Hepatocyte (in vitro differentiated cells): ENCODE measurements around the gene MAP4K2.

Source experiments
- EZH2 ChIP-seq: fragments of 200-600 bp; sonication (generic); IDR thresholded peaks from 2 replicates; pipeline ENCODE4 v1.6.1; 2016; ENCODE audit warnings: antibody characterized with exemption, mild to moderate bottlenecking, borderline replicate concordance
- EZH2phosphoT487 ChIP-seq: fragments of 200-600 bp; sonication (generic); IDR thresholded peaks from one replicate; pipeline ENCODE4 v1.6.1; 2018; ENCODE audit warnings: antibody characterized with exemption, mild to moderate bottlenecking, low read depth, moderate library complexity; ENCODE audit not compliant: unreplicated experiment, severe bottlenecking
- TF ChIP-seq, protein P1 (sequence below): fragments of 200-600 bp; sonication (generic); IDR thresholded peaks from 2 replicates; pipeline ENCODE4 v1.5.1; 2016; ENCODE audit warnings: antibody characterized with exemption, mild to moderate bottlenecking; ENCODE audit not compliant: poor library complexity

DNA sequence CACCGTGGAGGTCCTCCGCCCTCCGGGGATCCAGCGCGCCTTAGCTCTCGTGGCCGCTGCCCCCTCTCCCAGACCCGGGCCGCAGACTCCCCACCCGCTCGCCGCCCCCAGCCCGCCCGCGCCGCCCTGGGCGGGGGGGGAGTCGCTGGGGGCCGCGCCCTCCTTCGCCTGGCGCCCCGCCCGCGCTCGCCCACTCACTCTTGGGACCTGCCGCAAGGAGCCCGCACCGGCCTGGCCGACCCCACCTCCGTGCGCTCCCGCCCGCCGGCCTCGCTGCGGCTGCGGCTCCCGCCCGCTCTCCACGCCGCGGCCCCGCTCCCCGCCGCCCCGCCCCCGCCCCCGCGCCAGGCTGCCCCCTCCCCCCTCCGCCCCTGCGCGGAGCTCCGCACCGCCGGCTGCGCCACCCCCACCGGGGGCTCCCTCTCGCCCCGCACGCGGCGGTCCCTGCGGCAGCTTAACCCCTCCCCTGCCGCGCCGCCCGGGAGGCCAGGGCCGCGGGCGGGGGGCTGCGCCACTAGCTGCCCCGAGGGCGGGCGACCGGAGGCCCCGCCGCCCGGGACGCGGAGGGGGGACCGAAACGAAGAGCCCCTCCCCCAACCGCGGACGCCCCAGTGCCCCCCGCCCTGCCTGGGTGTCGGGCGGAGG lies 58.3 kb downstream of the MAP4K2 start:
- TF ChIP-seq, protein P1, sequence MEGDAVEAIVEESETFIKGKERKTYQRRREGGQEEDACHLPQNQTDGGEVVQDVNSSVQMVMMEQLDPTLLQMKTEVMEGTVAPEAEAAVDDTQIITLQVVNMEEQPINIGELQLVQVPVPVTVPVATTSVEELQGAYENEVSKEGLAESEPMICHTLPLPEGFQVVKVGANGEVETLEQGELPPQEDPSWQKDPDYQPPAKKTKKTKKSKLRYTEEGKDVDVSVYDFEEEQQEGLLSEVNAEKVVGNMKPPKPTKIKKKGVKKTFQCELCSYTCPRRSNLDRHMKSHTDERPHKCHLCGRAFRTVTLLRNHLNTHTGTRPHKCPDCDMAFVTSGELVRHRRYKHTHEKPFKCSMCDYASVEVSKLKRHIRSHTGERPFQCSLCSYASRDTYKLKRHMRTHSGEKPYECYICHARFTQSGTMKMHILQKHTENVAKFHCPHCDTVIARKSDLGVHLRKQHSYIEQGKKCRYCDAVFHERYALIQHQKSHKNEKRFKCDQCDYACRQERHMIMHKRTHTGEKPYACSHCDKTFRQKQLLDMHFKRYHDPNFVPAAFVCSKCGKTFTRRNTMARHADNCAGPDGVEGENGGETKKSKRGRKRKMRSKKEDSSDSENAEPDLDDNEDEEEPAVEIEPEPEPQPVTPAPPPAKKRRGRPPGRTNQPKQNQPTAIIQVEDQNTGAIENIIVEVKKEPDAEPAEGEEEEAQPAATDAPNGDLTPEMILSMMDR = no peak
- TF ChIP-seq EZH2 (peak; percentile 1), EZH2phosphoT487 (no peak)
